Stimulated activated CD4-positive, alpha-beta T cell treated with anti-CD3 and anti-CD28 coated beads, Interleukin-4, amount 100 ng/mL, for 24 hours (primary cell): ENCODE measurements around the gene GPRC6A.
"Not testable (repeated sequence)": the region's sequence is repeated elsewhere in the genome, so short reads cannot be mapped to it uniquely, and the experiment has no call there.

Source experiments
- DNase-seq: peaks from one replicate; pipeline ENCODE4 v3.0.0-alpha.2; 2020

GPRC6A gene, protein sequence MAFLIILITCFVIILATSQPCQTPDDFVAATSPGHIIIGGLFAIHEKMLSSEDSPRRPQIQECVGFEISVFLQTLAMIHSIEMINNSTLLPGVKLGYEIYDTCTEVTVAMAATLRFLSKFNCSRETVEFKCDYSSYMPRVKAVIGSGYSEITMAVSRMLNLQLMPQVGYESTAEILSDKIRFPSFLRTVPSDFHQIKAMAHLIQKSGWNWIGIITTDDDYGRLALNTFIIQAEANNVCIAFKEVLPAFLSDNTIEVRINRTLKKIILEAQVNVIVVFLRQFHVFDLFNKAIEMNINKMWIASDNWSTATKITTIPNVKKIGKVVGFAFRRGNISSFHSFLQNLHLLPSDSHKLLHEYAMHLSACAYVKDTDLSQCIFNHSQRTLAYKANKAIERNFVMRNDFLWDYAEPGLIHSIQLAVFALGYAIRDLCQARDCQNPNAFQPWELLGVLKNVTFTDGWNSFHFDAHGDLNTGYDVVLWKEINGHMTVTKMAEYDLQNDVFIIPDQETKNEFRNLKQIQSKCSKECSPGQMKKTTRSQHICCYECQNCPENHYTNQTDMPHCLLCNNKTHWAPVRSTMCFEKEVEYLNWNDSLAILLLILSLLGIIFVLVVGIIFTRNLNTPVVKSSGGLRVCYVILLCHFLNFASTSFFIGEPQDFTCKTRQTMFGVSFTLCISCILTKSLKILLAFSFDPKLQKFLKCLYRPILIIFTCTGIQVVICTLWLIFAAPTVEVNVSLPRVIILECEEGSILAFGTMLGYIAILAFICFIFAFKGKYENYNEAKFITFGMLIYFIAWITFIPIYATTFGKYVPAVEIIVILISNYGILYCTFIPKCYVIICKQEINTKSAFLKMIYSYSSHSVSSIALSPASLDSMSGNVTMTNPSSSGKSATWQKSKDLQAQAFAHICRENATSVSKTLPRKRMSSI

DNA sequence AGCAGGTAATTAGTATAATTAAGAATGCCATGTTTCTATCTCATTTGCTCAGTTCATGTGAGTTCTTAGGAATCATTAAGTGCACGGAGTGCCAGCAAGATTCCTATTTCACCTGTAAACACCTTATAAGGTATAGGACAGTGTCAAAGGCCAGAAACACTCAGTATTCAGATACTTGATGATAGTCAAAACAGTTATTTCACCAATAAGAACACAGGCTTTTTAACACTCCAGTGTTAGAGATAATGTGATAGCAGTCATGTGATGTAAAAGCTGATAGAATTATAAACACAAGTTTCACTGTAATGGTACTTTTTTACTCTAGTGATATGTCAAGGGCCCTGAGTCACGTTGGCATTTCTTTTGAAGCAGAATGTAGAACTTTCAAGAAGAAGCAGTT lies at the start of gene GPRC6A:
TSS of gene GPRC6A (minus strand) at position 101 of the 400 bp plus-strand sequence. CDS start at position 31, 70 bp downstream.
- no peak for DNase-seq

DNA sequence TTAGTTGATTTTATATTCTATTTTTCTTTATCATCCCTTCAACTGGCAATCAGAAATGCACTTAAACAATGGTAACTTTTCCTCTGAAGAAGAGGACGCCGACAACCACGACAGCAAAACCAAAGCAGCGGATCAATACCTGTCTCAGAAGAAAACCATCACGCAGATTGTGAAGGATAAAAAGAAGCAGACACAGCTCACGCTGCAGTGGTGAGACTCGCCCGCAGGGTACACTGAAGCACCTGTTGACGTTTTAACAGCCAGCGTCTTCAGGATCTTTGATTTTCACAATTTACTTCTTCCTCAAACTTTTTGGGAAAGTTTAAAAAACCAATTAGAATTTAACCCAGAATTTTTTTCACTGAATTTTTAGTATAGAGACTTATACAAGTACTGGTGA lies 48.9 kb upstream of the GPRC6A start:
- no peak for DNase-seq

DNA sequence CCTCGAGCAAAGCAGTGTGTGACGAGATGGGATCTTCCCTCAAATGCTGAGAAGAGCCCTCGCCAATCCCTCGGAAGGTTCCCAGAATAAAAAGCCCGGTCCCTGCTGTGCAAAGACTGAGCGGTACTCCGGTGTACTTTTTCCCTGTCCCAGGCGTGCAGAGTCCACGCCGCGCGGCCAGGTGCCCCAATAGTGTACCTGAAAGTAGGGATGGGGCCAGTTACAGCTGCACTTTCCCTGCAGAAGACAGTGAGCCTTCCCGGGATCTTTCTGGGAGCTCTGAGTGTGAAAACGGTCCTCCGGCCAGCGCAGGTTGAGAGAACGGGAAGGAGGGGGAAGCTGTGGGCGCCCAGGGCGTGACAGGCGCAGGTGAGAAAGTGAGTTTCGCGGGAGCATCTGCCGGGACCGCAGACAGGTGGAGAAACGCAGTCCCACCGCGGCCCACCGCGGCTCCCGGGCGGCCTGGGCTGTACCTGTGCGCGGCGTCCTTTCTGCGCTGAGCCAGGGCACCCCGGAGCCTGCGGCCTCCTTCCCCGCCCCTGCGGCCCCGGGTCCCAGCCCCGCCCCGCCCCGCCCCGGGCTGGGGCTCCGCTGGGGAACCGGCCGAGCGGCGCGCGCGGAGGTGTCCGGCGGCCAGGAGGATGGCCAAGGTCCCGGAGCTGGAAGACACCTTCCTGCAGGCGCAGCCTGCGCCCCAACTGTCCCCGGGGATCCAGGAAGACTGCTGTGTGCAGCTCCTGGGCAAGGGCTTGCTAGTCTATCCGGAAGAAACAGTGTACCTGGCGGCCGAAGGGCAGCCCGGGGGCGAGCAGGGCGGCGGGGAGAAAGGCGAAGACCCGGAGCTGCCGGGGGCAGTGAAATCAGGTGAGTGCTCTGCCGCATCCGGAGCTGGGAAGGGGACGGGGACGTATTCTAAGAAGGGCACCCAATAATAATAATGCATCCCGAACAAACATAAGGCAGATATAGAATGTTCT lies 48.0 kb upstream of the GPRC6A start, which contains the start of gene RFX6:
TSS of gene RFX6 (plus strand) at position 608 of the 977 bp plus-strand sequence. CDS start at position 642, 34 bp downstream.
- no peak for DNase-seq

DNA sequence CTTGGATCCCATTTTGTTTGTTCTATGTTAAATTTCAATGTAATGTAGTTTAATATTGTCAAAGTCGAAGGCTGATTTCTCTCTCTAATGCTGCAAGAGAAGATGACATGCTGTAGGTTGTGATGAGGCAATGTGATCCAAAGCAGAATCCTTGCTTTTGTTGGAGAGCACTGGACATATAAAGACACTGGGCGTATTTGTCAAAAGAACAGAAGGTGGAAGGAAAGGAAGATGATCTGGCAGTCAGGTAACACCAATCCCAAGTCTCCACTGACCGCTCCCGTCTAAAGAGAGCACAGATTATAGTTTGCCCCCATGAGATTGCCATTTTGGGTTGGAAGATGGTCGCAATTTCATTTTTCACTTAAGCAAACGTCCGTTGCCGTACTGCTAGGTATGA lies 47.2 kb upstream of the GPRC6A start:
- no peak for DNase-seq

DNA sequence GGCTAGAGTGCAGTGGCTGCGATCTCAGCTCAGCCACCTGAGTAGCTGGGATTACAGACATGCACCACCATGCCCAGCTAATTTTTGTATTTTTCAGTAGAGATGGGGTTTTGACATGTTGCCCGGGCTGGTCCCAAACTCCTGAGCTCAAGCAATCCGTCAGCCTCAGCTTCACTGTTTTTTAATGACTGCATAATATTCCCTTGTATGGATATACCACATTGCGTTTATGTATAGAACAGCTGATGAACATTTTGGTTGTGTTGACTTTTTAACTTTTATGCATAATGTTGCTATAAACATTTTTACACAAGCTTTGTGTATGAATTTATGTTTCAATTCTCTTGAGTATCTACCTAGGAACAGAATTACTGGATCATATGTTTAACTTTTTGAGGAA lies 43.9 kb upstream of the GPRC6A start:
- DNase-seq: no peak

DNA sequence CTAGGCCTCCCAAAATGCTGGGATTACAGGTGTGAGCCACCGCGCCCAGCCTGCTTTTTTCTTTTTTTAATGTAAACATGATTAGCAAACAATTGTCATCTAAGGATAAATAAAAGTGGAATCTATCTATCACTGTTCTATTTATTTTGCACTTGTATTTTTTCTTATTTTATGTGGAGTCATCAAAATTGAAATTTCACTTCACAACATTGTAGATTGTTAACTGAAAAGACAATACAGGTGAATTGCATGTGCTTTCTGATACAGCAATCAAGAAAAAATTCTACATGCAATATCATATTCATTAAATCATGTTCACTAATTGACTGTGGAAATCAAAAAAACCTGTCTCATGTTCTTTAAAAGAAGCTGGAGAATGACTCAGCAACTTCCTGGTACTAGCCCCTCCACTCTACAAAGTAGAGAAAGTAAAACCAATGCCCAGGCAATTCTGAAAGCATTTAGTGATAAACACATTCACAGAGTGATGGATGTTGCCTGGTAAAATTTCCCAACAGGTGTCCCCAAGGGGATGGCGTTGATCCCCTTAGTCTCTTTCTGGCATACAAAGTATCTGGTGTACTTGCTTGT lies 37.5 kb upstream of the GPRC6A start:
- DNase-seq: no peak

DNA sequence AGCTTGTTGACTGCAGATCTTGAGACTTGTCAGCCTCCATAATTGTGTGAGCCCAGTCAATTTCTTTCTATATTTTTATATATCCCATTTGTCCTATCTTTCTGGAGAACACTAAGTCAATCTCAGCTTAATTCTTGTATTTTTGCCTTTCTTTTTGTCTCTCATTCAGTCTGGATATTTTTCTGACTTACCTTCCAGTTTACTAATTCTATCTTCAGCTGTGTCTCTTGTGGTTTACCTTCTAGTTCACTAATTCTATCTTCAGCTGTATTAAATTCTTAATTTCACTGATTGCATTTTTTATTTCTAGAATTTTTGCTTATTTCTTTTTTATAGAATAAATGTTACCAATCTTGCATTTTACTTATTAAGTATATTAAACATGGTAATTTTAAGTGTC lies 30.4 kb upstream of the GPRC6A start:
- no peak for DNase-seq

DNA sequence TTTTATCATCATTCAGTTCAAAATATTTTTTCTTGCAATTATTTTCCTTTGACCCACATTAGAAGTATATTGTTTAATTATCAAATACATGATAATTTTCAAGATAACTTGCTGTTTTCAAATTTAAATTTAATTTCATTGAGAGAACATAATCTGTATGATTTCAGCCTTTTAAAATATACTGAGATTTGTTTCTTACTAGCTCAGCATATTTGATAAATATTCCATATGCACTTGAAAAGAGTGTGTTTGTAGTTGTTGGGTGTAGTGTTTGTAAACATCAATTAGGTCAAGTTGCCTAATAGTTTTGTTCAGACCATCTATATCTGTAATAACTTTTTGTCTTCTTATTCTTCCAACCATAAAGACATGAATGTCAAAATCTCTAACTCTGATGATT lies 29.2 kb upstream of the GPRC6A start:
- DNase-seq: no peak

DNA sequence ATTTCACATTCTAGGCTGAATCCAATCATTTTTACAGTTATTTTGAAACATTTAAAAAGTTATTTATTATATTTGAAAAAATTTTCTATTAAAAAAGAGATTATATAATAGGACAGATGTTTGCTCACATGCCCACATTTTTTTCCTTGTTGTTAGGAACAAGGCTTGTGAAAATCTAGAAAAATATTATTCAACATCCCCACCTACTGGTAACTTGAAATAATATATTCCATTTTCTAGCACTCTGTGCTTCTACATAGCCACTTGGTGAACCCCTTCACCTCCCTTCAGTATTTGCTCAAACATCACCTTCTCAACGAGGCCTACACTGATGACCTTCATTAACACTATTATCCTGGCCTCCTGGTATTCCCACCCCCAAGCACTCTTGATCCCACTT lies 18.3 kb upstream of the GPRC6A start:
- DNase-seq: no peak

DNA sequence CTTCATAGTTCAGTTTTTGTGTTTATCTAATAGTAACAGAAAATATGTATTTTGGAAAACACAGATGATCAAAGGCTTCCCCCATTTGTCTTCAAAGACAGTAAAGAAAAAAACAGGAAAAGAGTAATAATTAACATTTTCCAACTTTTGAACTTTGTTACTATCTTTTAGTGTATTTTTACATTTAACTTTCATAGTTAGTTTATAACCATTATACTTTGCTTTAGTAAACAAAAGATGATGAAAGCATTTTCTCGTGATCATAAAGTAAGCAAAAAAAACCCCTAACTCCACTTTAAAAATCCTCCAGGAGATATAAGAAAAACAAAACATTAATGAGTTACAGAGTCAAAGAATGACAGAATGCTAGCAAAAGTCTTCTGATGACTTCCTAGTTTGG lies 13.6 kb upstream of the GPRC6A start:
- DNase-seq: no peak

DNA sequence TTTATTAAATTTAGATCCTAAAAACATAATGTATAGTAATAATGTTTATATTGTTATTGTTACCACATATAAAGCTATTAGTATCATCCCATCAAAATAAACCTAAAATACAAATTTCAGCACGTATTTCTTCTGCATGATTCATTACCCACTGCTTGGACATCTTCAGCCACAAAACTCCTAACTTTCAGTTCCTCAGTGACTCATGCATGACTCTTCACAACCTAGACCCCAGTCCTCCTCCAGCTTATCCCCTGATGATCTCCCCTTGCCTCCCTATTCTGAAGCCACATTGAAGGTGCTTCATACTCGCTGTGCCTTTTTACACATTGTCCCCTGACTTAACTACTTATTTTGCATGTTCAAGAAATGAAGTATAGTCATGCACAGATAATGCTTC lies 11.2 kb upstream of the GPRC6A start:
- DNase-seq: no peak

DNA sequence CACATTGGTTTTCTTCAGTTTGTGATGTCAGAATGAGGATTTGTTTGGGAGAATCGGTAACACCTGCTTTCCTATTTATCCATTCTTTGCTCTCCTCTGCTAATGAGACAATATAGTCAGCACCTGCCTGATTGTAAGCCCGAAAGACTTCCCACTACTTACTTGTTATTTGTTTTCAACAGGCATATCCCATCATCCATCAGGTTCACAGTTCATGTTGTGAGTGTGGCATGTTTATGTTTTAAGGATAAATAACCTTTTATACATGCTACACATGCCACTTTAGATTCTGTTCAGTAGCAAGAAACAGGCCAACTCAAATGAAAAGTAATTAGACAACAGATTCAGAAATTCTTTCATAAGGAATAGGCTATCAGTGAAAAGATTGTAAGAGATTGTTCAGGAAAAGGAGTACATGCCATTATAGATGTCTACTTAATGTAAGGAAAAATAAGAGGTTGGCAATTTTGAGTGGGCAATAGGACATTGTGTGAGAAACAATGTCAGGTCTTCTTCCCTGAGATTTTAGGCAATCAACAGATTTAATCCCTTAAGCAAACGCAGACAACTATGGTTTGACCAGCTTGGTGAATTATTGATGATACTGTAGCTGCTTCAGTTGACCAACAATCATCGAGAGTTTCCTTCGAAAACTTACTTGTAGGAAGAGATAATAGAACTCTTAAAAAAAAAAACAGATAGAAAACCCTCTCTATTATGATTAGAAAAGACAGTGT lies 7.9 kb upstream of the GPRC6A start:
- DNase-seq: no peak

DNA sequence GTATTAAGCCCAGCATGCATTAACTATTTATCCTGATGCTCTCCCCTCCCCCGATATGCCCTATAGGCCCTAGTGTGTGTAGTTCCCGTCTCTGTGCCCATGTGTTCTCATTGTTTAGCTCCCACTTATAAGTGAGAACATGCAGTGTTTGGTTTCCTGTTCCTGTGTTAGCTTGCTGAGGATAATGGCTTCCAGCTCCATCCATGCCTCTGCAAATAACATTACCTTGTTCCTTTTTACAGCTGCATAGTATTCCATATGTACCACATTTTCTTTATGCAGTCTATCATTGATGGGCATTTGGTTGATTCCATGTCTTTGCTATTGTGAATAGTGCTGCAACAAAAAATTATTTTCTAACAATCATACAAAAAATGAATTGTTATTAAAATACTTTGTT lies 5.6 kb upstream of the GPRC6A start:
- not testable (repeated sequence) for DNase-seq

DNA sequence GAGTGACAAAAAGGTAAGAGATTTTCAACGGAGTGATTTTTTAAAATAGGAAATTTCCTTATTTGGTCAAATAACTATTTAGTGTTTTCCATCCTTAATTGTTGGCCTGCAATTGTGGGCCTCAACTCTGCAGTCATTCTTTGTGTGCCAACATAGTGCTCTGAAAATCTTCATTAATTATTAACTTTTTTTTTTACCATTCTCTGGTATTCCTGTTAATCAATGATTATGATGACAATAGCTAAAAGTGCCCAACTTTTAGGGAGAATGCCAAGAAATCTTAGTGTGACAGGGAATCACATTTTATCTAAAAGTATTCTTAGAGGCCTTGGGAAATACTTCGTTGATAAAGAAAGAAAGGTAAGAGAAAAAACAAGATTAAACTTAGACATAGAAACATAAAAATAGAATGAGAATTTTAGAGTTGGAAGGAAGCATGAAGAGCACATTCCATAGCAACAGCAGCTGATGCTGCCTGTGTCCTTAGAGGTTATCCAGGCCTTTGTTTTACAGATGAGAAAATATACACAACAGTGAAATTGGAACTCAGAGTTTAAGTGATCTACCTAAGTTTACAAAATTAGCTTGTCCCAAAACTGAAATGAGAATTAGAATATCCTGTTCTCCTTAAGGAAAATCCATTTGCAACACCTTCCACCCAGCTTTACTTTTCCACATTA lies 1.2 kb downstream of the GPRC6A start:
- DNase-seq: no peak

DNA sequence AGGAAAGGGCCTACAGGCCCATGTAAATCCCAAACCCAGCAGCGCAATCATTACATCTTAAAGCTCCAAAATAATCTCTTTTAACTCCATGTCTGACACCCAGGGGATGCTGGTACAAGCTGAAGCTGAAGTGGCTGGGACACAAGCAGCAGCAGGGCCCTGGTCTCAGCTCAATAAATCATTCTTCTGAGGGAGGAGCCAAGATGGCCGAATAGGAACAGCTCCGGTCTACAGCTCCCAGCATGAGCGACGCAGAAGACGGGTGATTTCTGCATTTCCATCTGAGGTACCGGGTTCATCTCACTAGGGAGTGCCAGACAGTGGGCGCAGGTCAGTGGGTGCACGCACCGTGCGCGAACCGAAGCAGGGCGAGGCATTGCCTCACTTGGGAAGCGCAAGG lies 12.5 kb downstream of the GPRC6A start:
- DNase-seq: not testable (repeated sequence)

DNA sequence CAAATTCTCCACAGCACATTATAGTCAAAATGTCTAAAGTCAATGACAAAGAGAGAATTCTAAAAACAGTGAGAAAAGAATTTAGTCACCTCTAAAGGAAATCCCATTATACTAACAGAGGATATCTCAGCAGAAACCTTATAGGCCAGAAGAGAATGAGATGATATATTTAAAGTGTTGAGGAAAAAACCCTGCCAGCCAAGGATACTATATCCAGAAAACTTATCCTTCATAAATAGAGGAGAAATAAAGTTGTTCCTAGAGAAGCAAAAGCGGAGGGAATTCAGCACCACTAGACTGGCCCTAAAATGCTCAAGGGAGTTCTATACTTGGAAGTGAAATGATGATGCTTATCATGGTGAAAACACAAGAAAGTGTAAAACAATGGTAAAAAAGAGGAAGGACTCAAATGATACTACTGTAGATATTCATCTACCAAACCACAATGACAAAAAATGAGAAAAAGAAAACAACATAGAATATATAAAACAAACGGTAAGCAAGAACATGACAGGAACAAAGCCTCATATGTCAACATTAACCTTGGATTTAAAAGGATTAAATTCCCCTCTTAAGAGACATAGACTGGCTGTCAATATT lies 16.7 kb downstream of the GPRC6A start:
- DNase-seq: no peak

DNA sequence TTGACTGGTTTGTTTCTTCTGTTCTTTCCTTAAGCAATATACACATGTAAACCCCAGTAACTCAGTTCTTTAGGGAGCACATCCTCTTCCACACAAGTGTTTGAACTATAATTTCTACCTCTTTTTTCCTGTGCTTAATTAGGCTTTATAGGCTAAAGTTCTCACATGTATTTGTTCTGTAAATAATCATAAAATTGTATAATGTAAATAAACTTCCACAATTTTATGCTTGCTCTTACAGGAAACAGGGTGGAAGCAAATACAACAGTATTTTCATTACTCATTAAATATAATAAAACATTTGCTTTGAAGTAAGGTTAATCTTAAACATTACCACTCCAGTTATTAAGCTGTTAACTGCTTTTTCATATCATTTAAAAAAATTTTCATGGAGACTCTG lies 26.9 kb downstream of the GPRC6A start:
- DNase-seq: no peak

DNA sequence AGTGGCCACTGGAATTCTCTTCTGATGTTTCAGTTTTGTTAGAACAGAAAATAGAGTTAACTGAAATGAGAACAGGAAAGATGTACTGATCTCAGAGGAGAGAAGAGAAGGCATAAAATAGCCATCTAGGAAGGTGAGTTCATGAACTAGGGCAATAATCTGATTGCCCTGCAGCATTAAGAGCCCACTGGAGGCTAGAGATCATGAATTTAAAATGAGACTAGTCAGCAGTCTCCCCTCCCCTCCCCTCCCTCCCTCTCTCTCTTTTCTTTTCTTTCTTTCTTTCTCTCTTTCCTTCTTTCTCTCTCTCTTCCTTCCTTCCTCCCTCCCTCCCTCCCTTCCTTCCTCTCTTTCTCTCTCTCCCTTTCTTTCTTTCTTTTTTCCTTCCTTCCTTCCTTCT lies 28.9 kb downstream of the GPRC6A start:
- DNase-seq: no peak

DNA sequence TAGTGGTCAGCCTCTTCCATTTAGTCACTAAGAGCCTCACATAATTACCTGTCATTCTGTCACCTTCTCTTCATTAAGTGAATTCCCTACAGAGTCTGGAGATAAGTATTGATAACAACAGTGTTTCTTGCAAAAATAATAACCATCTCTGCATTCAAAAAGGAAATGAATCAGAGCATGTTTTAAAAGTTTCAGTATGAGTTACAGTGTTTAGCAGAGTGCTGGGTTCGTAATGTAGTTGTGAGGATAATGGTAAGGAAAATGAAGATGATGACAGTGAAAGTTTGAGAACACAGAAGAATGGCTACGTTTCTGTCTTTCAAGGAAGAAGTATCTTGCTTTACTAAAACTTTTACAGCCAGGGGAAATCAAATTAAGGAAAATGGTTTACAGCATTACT lies 31.3 kb downstream of the GPRC6A start:
- DNase-seq: no peak

DNA sequence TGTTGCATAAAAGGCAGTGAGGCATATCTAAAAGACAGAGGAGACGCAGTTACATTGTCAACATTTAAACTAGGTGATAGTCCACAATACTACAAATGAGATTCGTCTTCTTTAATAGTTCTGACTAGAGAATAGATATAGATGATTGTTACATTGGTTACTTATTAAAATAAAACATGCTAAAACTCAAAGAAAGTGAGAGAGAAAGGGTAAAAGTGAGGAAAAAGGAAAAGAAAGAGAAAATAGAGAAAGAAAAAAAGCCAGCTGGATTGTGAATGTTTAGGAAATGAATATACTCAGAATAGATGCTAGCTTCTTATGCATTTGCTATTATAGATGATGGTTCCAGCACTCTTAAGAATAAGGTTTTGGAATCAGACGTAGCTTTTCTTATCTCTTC lies 35.7 kb downstream of the GPRC6A start:
- no peak for DNase-seq

DNA sequence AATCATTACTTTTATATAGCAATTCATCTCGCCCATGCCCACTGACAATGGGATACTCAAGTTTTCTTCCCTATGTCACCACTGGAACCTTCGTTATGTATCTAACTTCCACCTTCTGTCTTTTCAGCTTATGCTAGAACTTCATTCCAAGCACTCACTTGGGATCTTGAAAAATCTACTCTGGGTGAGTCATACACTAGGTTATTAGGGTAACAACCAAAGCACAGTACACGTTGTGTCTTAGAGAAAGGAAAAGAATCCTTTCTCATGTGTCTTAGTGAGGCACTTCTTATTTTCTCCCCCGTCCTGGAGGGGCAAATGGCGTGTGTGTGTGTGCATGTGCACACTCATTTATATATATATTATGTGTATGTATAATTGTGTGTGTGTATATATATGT lies 45.0 kb downstream of the GPRC6A start:
- DNase-seq: no peak
